ENCODE measurements around the gene PWWP2B.

DNA sequence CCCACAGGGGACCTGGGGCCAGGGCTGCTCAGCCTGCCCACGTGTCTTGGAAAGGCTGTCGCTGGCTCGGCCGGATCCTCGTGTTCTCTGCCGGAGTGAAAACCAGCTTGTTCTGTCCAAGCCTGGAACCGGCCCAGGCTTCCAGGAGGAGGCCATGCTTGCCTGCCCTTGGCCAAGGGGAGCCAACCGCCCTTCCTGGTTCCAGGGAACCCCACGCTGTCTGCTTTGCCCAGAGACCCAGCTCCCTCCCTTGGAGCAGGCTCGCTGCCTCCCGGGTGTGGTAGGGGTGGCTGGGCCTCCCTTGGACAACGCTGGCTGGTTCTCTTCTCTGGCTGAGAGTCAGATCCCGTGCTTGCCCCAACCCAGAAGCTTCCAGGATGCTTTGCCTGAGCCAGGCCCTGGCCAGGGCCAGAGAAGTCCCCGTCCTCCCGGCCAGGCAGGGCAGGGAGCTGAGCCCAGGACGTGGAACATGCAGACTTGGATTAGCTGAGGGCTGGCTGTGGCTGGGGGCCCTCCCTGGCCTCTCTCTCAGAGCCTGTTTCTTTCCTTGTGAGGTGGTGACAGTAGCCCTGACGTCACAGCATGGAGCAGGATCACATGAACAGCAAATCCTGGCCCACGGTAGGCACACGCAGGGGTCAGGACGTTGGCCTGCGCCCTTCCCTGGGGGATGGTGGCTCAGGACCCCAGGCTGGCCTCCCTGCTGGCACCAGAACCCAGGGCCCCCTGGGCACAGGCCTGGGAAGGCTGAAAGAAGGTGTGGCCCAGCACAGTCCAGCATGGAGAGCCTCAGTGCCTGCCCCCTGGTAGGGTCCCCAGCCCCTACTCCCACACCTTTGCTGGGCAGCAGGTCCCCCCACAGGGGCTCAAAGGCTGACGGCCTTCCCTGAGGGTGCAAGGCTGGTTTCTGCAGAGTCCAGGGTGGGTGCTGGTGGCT is 67.5 kb downstream of the PWWP2B start:
- TF ChIP-seq, protein P1, sequence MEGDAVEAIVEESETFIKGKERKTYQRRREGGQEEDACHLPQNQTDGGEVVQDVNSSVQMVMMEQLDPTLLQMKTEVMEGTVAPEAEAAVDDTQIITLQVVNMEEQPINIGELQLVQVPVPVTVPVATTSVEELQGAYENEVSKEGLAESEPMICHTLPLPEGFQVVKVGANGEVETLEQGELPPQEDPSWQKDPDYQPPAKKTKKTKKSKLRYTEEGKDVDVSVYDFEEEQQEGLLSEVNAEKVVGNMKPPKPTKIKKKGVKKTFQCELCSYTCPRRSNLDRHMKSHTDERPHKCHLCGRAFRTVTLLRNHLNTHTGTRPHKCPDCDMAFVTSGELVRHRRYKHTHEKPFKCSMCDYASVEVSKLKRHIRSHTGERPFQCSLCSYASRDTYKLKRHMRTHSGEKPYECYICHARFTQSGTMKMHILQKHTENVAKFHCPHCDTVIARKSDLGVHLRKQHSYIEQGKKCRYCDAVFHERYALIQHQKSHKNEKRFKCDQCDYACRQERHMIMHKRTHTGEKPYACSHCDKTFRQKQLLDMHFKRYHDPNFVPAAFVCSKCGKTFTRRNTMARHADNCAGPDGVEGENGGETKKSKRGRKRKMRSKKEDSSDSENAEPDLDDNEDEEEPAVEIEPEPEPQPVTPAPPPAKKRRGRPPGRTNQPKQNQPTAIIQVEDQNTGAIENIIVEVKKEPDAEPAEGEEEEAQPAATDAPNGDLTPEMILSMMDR (conservative IDR thresholded peaks at IDR 0.05 in 1 of 2, IDR thresholded peaks at IDR 0.05 in 1 of 2; ENCODE audit: extremely low read depth in 1 of 2, insufficient read depth in 1 of 2, low read depth in 1 of 2, low read length in 2 of 2) = no peak
- no peak for TF ChIP-seq EZH2 (IDR thresholded peaks at IDR 0.05; ENCODE audit: borderline replicate concordance, low read length)

All from mammary epithelial cell (primary cell).